ENCODE results near the gene HPCAL1.

- TF ChIP-seq EZH2 (IDR thresholded peaks at IDR 0.05; ENCODE audit: insufficient read depth, poor library complexity, severe bottlenecking) (no peak), EZH2phosphoT487 (IDR thresholded peaks at IDR 0.05; ENCODE audit: insufficient read depth, low read depth) (no peak)
Observed at GRCh38 chr2:10396464-10396863, 93.8 kb downstream of the HPCAL1 start.
